ENCODE data around the gene MRPL53. TPM values are rescaled to one million over a fixed set of nuclear protein-coding genes. Genes with fewer than 3 reads are reported as not detected.

MRPL53 gene
- total and polyA plus RNA-seq, 2 of the 4 experiments (the other 2 are of a cell fraction), result 5.2 to 39.0 TPM

- in situ Hi-C loops (cut with MboI; ENCODE audit: low sequenced_read_pairs), result no loop called here
- CTCF ChIA-PET, result no interaction called here
- Histone ChIP-seq H3K4ac (ENCODE audit: low read depth, low read length) (no peak overlapping the region), H4K8ac (ENCODE audit: low read depth in 2 of 2, low read length in 2 of 2) (no peak overlapping the region), H4K20me1 (ENCODE audit: insufficient read depth, low read length) (no peaks in the 10 kb centered on the region), H2BK5ac (ENCODE audit: low read depth, low read length, poor library complexity, severe bottlenecking) (no peak overlapping the region), H3K4me3 (ENCODE audit: insufficient read depth, low read depth, low read length) (no peak overlapping the region), H3K27me3 (ENCODE audit: control insufficient read depth, insufficient read depth, low read length) (no peaks in the 10 kb centered on the region), H3K9me1 (ENCODE audit: insufficient read depth, low read length) (no peaks in the 10 kb centered on the region), H3K4me2 (ENCODE audit: low read depth, low read length) (no peak overlapping the region), H3K9me3 (ENCODE audit: control insufficient read depth, insufficient read depth, low read length) (no peaks in the 10 kb centered on the region), H2BK120ac (ENCODE audit: low read depth, low read length) (no peak overlapping the region), H3K4me1 (ENCODE audit: control insufficient read depth, insufficient read depth, low read length) (peaks cover 5% of the 10 kb centered on the region), H4K5ac (ENCODE audit: low read depth, low read length) (no peak overlapping the region), H3K56ac (ENCODE audit: extremely low read depth, insufficient read depth, low read length) (no peak overlapping the region), H2AFZ (replicated peaks; ENCODE audit: low read length, poor library complexity) (no peak overlapping the region), H3K9ac (ENCODE audit: low read depth, low read length) (no peak overlapping the region), H2AK9ac (replicated peaks; ENCODE audit: low read depth, low read length, poor library complexity) (peak overlapping the region; percentile 29), H2BK15ac (ENCODE audit: low read depth, low read length) (no peak overlapping the region), H4K91ac (ENCODE audit: insufficient read depth, low read depth, low read length) (no peak overlapping the region), H3K18ac (ENCODE audit: low read depth, low read length) (no peak overlapping the region), H3K36me3 (ENCODE audit: control insufficient read depth, insufficient read depth, low read length) (peaks cover 21% of the 10 kb centered on the region), H3K14ac (replicated peaks; ENCODE audit: low read depth, low read length) (no peak overlapping the region), H3K23ac (ENCODE audit: low read depth, low read length) (no peak overlapping the region), H2AK5ac (ENCODE audit: low read depth, low read length) (no peak overlapping the region), H3K79me1 (ENCODE audit: low read depth in 1 of 2, low read length in 2 of 2) (peaks cover 13 to 56% of the 10 kb centered on the region in 2 experiments; a peak in 3 of 4 replicates), H3K27ac (ENCODE audit: insufficient read depth, low read length) (no peak overlapping the region), H2BK20ac (ENCODE audit: low read depth, low read length) (no peak overlapping the region)
- DNase-seq, result no peak
- 89% methylated on average over 6 of the region's 20 CpGs; no CpG with 5 or more reads in 1 of the 2 experiments for WGBS, 2 experiments (ENCODE audit: extremely low coverage in 2 of 2, insufficient read length in 1 of 2)
- intact Hi-C loops (cut with micrococcal nuclease), result no loop called here
- POLR2A ChIA-PET (ENCODE audit: unreplicated experiment), result no interaction called here
- TF ChIP-seq RAD21 (IDR thresholded peaks at IDR 0.05; ENCODE audit: low read length) (no peak), MAFK (IDR thresholded peaks at IDR 0.05; ENCODE audit: low read depth, low read length) (no peak), ELK1 (IDR thresholded peaks at IDR 0.05; ENCODE audit: borderline replicate concordance, low read depth, low read length) (no peak), RFX5 (IDR thresholded peaks at IDR 0.05; ENCODE audit: low read depth, low read length) (no peak), CTCF (conservative IDR thresholded peaks at IDR 0.05; ENCODE audit: low read depth, low read length) (no peak), BHLHE40 (IDR thresholded peaks at IDR 0.05; ENCODE audit: low read depth, low read length) (no peak), POLR2A (IDR thresholded peaks at IDR 0.05; ENCODE audit: low read depth, low read length) (no peak), FOS (IDR thresholded peaks at IDR 0.05; ENCODE audit: low read depth, low read length) (no peak), MAZ (IDR thresholded peaks at IDR 0.05; ENCODE audit: borderline replicate concordance, low read depth, low read length) (no peak), NFE2L2 (IDR thresholded peaks at IDR 0.05; ENCODE audit: low read depth, low read length) (no peak), CEBPB (IDR thresholded peaks at IDR 0.05; ENCODE audit: low read depth, low read length) (no peak), RCOR1 (IDR thresholded peaks at IDR 0.05; ENCODE audit: insufficient replicate concordance, low read length) (no peak), SMC3 (IDR thresholded peaks at IDR 0.05; ENCODE audit: low read depth, low read length) (no peak)
- no peak for ATAC-seq (ENCODE audit: low read depth)
- TSS peak; percentile 57 for BruUV-seq (replicated peaks)
- dilution Hi-C loops (cut with HindIII; ENCODE audit: low sequenced_read_pairs, unreplicated experiment), result no loop called here
Observed at GRCh38 chr2:74462054-74462785, 10.3 kb downstream of the MRPL53 start.
